GM12891 (cell line): ENCODE results near the gene CGB1.

Experiments used
- POLR2A ChIP-seq: IDR thresholded peaks from 2 replicates; pipeline ENCODE4 v1.6.1; 2011; ENCODE audit warnings: low read depth, low read length, control low read depth
- POLR2AphosphoS5 ChIP-seq: IDR thresholded peaks from 2 replicates; pipeline ENCODE4 v1.6.1; 2011; ENCODE audit warnings: low read depth, low read length, control low read depth
- POU2F2 ChIP-seq: IDR thresholded peaks from 2 replicates; pipeline ENCODE4 v1.6.1; 2011; ENCODE audit warnings: low read depth, mild to moderate bottlenecking, control low read depth, low read length, moderate library complexity

GRCh38 chr19:49081273-49081672 lies 44.6 kb upstream of the CGB1 start:
- TF ChIP-seq POLR2A (no peak), POLR2AphosphoS5 (no peak), POU2F2 (no peak)
